Loucy (cell line): ENCODE results near the gene TRIM47.
"Not testable (repeated sequence)": the region's sequence is repeated elsewhere in the genome, so short reads cannot be mapped to it uniquely, and the experiment has no call there.

Experiments
- H2AFZ ChIP-seq: fragments of 200-600 bp; sonication (generic); 2 replicates; pipeline ENCODE4 v1.6.0; 2016; ENCODE audit warnings: antibody characterized with exemption, mild to moderate bottlenecking, low read length, moderate library complexity
- H3F3A ChIP-seq: fragments of 200-600 bp; 2 replicates; pipeline ENCODE4 v1.6.0; 2016; ENCODE audit warnings: antibody characterized with exemption, low read depth, mild to moderate bottlenecking
- H3K27me3 ChIP-seq: fragments of 200-600 bp; sonication (generic); 2 replicates; pipeline ENCODE4 v1.6.1; 2014; ENCODE audit warnings: low read length, mild to moderate bottlenecking; ENCODE audit not compliant: insufficient read depth, poor library complexity, severe bottlenecking
- H3K36me3 ChIP-seq: fragments of 200-600 bp; sonication (generic); 2 replicates; pipeline ENCODE4 v1.6.1; 2016; ENCODE audit warnings: low read length; ENCODE audit not compliant: insufficient read depth
- H3K4me1 ChIP-seq: fragments of 200-600 bp; sonication (generic); 2 replicates; pipeline ENCODE4 v1.5.1; 2014; ENCODE audit warnings: low read length, mild to moderate bottlenecking; ENCODE audit not compliant: insufficient read depth, poor library complexity, severe bottlenecking
- H3K4me2 ChIP-seq: fragments of 200-600 bp; sonication (generic); 2 replicates; pipeline ENCODE4 v1.6.0; 2014; ENCODE audit warnings: antibody characterized with exemption, low read length, low read depth, mild to moderate bottlenecking; ENCODE audit not compliant: poor library complexity, severe bottlenecking
- H3K4me3 ChIP-seq: fragments of 200-600 bp; sonication (generic); 2 replicates; pipeline ENCODE4 v1.5.1; 2014; ENCODE audit warnings: low read length, mild to moderate bottlenecking, mixed read lengths; ENCODE audit not compliant: poor library complexity, severe bottlenecking
- H3K79me2 ChIP-seq: fragments of 200-600 bp; sonication (generic); 2 replicates; pipeline ENCODE4 v1.6.1; 2014; ENCODE audit warnings: low read length; ENCODE audit not compliant: insufficient read depth
- H3K9ac ChIP-seq: fragments of 200-600 bp; sonication (generic); 2 replicates; pipeline ENCODE4 v1.6.0; 2014; ENCODE audit warnings: mild to moderate bottlenecking, low read depth, low read length, moderate library complexity; ENCODE audit not compliant: poor library complexity, severe bottlenecking
- H3K9me2 ChIP-seq: fragments of 200-600 bp; sonication (generic); replicated peaks from 2 replicates; pipeline ENCODE4 v1.6.1; 2016; ENCODE audit warnings: low read depth, low read length, mixed read lengths
- H3K9me3 ChIP-seq: fragments of 200-600 bp; sonication (generic); 2 replicates; pipeline ENCODE4 v1.6.1; 2014; ENCODE audit warnings: mild to moderate bottlenecking, antibody characterized with exemption, low read length, low read depth; ENCODE audit not compliant: insufficient read depth
- H4K20me1 ChIP-seq: fragments of 200-600 bp; sonication (generic); 2 replicates; pipeline ENCODE4 v1.6.0; 2014; ENCODE audit warnings: antibody characterized with exemption, low read length, mild to moderate bottlenecking; ENCODE audit not compliant: insufficient read depth, poor library complexity, severe bottlenecking
- CTCF ChIP-seq: fragments of 200-600 bp; sonication (generic); conservative IDR thresholded peaks from 2 replicates; pipeline ENCODE4 v1.5.1; 2014; ENCODE audit warnings: mild to moderate bottlenecking, antibody characterized with exemption, low read length
- EZH2phosphoT487 ChIP-seq: fragments of 200-600 bp; IDR thresholded peaks from 2 replicates; pipeline ENCODE4 v1.6.1; 2018; ENCODE audit warnings: antibody characterized with exemption, mild to moderate bottlenecking, moderate library complexity, borderline replicate concordance

The TRIM47 gene

GRCh38 chr17:75864887-75865286 is 13.5 kb downstream of the TRIM47 start:
- not testable (repeated sequence) for H3F3A ChIP-seq, H4K20me1 ChIP-seq, H3K79me2 ChIP-seq, H3K27me3 ChIP-seq, H3K36me3 ChIP-seq, H3K9me2 ChIP-seq, H3K4me3 ChIP-seq, H3K9me3 ChIP-seq
- Histone ChIP-seq H3K4me1 (peaks cover 17% of the 10 kb centered on the region), H3K9ac (peak overlapping the region; percentile 34), H3K4me2 (peak overlapping the region; percentile 56), H2AFZ (peak overlapping the region; percentile 46; the same call in 1 of the 2 replicates)

GRCh38 chr17:75864448-75864871 is 13.9 kb downstream of the TRIM47 start:
- H3K9me3 ChIP-seq: no peaks in the 10 kb centered on the region
- H3K9ac ChIP-seq: peak overlapping the region; percentile 34
- H3K4me2 ChIP-seq: peak overlapping the region; percentile 56
- peaks cover 4% of the 10 kb centered on the region; the same call in 1 of the 2 replicates for H3F3A ChIP-seq
- H2AFZ ChIP-seq: peak overlapping the region; percentile 46; the same call in 1 of the 2 replicates
- no peaks in the 10 kb centered on the region for H4K20me1 ChIP-seq
- H3K79me2 ChIP-seq: no peaks in the 10 kb centered on the region
- H3K27me3 ChIP-seq: no peaks in the 10 kb centered on the region
- no peak for TF ChIP-seq EZH2phosphoT487
- TF ChIP-seq CTCF: no peak
- no peaks in the 10 kb centered on the region for H3K9me2 ChIP-seq
- peaks cover 17% of the 10 kb centered on the region for H3K4me1 ChIP-seq
- H3K36me3 ChIP-seq: no peaks in the 10 kb centered on the region
- H3K4me3 ChIP-seq: peak overlapping the region; percentile 46

GRCh38 chr17:75861927-75862317 is 16.5 kb downstream of the TRIM47 start:
- Histone ChIP-seq H4K20me1 (no peaks in the 10 kb centered on the region), H3K4me2 (no peak overlapping the region), H3K4me3 (no peak overlapping the region), H3K9me3 (no peaks in the 10 kb centered on the region), H3K9ac (no peak overlapping the region), H3K4me1 (peaks cover 29% of the 10 kb centered on the region), H3F3A (peaks cover 10% of the 10 kb centered on the region; the same call in 1 of the 2 replicates), H2AFZ (no peak overlapping the region), H3K79me2 (no peaks in the 10 kb centered on the region), H3K9me2 (no peaks in the 10 kb centered on the region), H3K36me3 (no peaks in the 10 kb centered on the region), H3K27me3 (no peaks in the 10 kb centered on the region)
- TF ChIP-seq EZH2phosphoT487 (no peak), CTCF (no peak)

GRCh38 chr17:75859358-75859757 is 19.0 kb downstream of the TRIM47 start:
- H3K9ac ChIP-seq, H3K9me3 ChIP-seq, H3K27me3 ChIP-seq, H4K20me1 ChIP-seq, H2AFZ ChIP-seq, H3K4me3 ChIP-seq, H3K36me3 ChIP-seq, H3F3A ChIP-seq, H3K9me2 ChIP-seq: not testable (repeated sequence)
- Histone ChIP-seq H3K4me2 (peak overlapping the region; percentile 40), H3K79me2 (peaks cover 11% of the 10 kb centered on the region), H3K4me1 (peaks cover 27% of the 10 kb centered on the region)
